Measurements from ENCODE around the gene ASAP2. TPM values are rescaled to one million over a fixed set of nuclear protein-coding genes. Genes with fewer than 3 reads are reported as not detected.

ASAP2 gene
- total RNA-seq, 1 donor from 2014 or later, result 49.6 TPM

DNA sequence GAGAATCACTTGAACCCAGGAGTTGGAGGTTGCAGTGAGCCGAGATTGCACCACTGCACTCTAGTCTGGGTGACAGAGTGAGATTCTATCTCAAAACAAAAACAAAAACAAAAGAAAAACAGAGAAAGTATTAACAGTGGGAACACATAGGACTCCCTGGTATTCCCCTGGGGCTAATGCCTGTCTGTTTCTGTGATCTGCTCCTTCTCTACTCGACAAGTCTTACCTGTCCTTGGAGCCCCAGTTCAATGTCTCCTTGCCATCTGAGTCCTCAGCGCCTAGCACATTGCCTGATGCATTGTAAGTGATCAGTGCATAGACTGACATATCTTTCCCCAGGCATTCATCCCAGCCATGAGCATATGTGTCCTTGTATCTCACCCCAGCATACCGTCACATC lies 85.8 kb downstream of the ASAP2 start:
- Mint-ChIP-seq H3K4me1 (ENCODE audit: low read depth, unreplicated experiment) (peaks cover 13% of the 10 kb centered on the region), H3K36me3 (ENCODE audit: unreplicated experiment) (no peaks in the 10 kb centered on the region), H3K27me3 (ENCODE audit: unreplicated experiment) (peaks cover 2% of the 10 kb centered on the region), H3K9me3 (ENCODE audit: unreplicated experiment) (no peaks in the 10 kb centered on the region), H3K27ac (ENCODE audit: unreplicated experiment) (no peak overlapping the region), H3K4me3 (ENCODE audit: unreplicated experiment) (no peak overlapping the region)
- TF ChIP-seq CTCF (IDR thresholded peaks at IDR 0.05; ENCODE audit: partially characterized antibody, unreplicated experiment), result no peak
- no peak for DNase-seq

DNA sequence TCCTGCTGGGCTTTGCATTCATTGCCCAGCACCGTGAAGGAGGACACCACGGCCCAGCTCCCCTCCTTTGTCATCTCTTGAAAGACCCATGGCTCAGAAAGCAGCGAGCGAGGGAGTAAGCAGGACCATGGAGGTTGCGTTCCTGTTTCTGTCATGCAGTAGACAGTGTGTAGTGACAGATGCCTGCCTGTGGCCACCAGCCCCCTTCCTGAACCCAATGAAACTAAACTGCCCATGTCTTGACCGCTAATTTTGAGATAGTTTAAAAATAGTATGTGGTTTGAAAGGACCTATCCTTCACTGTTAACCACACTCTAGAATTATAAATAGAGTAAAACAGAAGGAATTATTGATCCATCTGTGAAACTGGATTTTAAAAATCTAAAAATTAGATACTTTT lies 88.2 kb downstream of the ASAP2 start:
- TF ChIP-seq CTCF (IDR thresholded peaks at IDR 0.05; ENCODE audit: partially characterized antibody, unreplicated experiment), result no peak
- Mint-ChIP-seq H3K9me3 (ENCODE audit: unreplicated experiment) (no peaks in the 10 kb centered on the region), H3K4me1 (ENCODE audit: low read depth, unreplicated experiment) (peaks cover 6% of the 10 kb centered on the region), H3K4me3 (ENCODE audit: unreplicated experiment) (no peak overlapping the region), H3K36me3 (ENCODE audit: unreplicated experiment) (no peaks in the 10 kb centered on the region), H3K27me3 (ENCODE audit: unreplicated experiment) (peaks cover 2% of the 10 kb centered on the region), H3K27ac (ENCODE audit: unreplicated experiment) (no peak overlapping the region)
- DNase-seq, result no peak

DNA sequence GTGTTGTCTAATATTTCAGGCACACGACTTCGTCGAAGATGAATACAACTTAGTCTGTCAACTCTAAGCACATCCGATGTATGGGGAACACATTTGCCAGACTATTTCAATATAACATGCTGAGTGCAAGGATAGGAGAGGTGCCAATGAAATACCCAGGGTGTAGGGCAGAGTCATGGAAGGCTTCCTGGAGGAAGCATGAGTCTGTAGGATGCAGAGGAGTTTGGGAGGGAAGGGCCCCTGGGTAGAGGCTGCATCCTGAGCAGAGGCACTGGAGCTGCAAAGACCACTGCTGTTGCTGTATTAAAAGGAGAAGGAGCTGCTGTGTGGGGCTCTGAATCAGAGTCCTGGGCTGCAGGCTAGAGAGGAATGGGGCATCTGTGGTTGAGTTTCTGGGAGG lies 89.9 kb downstream of the ASAP2 start:
- H3K27me3 Mint-ChIP-seq (ENCODE audit: unreplicated experiment), result peaks cover 2% of the 10 kb centered on the region
- no peak for DNase-seq
- no peak overlapping the region for H3K4me3 Mint-ChIP-seq (ENCODE audit: unreplicated experiment)
- no peaks in the 10 kb centered on the region for H3K9me3 Mint-ChIP-seq (ENCODE audit: unreplicated experiment)
- H3K27ac Mint-ChIP-seq (ENCODE audit: unreplicated experiment), result no peak overlapping the region
- no peaks in the 10 kb centered on the region for H3K36me3 Mint-ChIP-seq (ENCODE audit: unreplicated experiment)
- TF ChIP-seq CTCF (IDR thresholded peaks at IDR 0.05; ENCODE audit: partially characterized antibody, unreplicated experiment), result no peak
- H3K4me1 Mint-ChIP-seq (ENCODE audit: low read depth, unreplicated experiment), result peaks cover 1% of the 10 kb centered on the region

- DNase-seq, result no peak
- Mint-ChIP-seq H3K36me3 (ENCODE audit: unreplicated experiment) (no peaks in the 10 kb centered on the region), H3K4me3 (ENCODE audit: unreplicated experiment) (no peak overlapping the region), H3K27ac (ENCODE audit: unreplicated experiment) (no peak overlapping the region), H3K27me3 (ENCODE audit: unreplicated experiment) (no peaks in the 10 kb centered on the region), H3K4me1 (ENCODE audit: low read depth, unreplicated experiment) (no peaks in the 10 kb centered on the region), H3K9me3 (ENCODE audit: unreplicated experiment) (no peaks in the 10 kb centered on the region)
- TF ChIP-seq CTCF (IDR thresholded peaks at IDR 0.05; ENCODE audit: partially characterized antibody, unreplicated experiment), result no peak
Observed at GRCh38 chr2:9297156-9297555, 90.5 kb downstream of the ASAP2 start.

DNA sequence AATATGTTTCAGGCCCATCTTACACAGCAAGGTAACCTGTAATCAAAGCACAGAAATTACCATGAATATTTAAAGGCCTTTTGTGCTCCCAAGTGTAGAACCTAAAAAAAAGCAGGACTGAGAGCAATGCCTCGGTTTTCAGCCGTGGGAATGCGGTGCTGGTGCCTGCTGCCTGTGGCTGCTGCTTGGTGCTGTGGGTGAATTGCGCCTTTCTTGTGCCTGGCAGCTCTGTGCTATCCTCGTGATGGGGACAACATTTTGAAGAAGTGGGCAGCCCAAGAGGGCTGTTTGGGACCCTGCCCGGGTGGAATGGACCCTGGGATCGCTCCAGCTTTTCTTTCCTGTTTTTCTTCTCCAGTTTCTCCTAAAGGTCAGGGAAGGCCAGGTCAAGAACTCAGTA lies 91.2 kb downstream of the ASAP2 start:
- H3K4me3 Mint-ChIP-seq (ENCODE audit: unreplicated experiment), result no peak overlapping the region
- no peaks in the 10 kb centered on the region for H3K4me1 Mint-ChIP-seq (ENCODE audit: low read depth, unreplicated experiment)
- TF ChIP-seq CTCF (IDR thresholded peaks at IDR 0.05; ENCODE audit: partially characterized antibody, unreplicated experiment), result no peak
- no peak overlapping the region for H3K27ac Mint-ChIP-seq (ENCODE audit: unreplicated experiment)
- DNase-seq, result no peak
- no peaks in the 10 kb centered on the region for H3K36me3 Mint-ChIP-seq (ENCODE audit: unreplicated experiment)
- no peaks in the 10 kb centered on the region for H3K27me3 Mint-ChIP-seq (ENCODE audit: unreplicated experiment)
- H3K9me3 Mint-ChIP-seq (ENCODE audit: unreplicated experiment), result no peaks in the 10 kb centered on the region
